Activated T-helper 1 cell treated with anti-CD3 and anti-CD28 coated beads, Interleukin-12 subunit alpha, Interleukin-12 subunit beta, Interleukin-2, Interleukin-4 antibody, amounts not matched to agents 30 ng/mL and 10 ng/mL and 1 ng/mL, durations not matched to agents 14 hours and 24 hours and 36 hours (primary cell): ENCODE data around the gene RGS21. TPM values are rescaled to one million over a fixed set of nuclear protein-coding genes. Genes with fewer than 3 reads are reported as not detected.

Experiments used
- DNase-seq: peaks from one replicate; pipeline ENCODE4 v3.0.0; 2021; ENCODE audit warnings: low spot score
- H3K27ac Mint-ChIP-seq: one replicate; pipeline ENCODE4 v1.8.0; 2021; ENCODE audit warnings: mild to moderate bottlenecking, mixed read lengths
- H3K27me3 Mint-ChIP-seq: one replicate; pipeline ENCODE4 v1.8.0; 2022; ENCODE audit warnings: mild to moderate bottlenecking, moderate library complexity, mixed read lengths; ENCODE audit not compliant: insufficient read depth
- H3K36me3 Mint-ChIP-seq: one replicate; pipeline ENCODE4 v1.8.0; 2021; ENCODE audit warnings: low read depth, mixed read lengths
- H3K4me1 Mint-ChIP-seq: one replicate; pipeline ENCODE4 v1.8.0; 2021; ENCODE audit warnings: low read depth, mixed read lengths
- H3K4me3 Mint-ChIP-seq: one replicate; pipeline ENCODE4 v1.8.0; 2021; ENCODE audit warnings: mild to moderate bottlenecking, moderate library complexity, mixed read lengths
- H3K9me3 Mint-ChIP-seq: one replicate; pipeline ENCODE4 v1.8.0; 2021; ENCODE audit warnings: mixed read lengths
- intact Hi-C: fragments of 100-400 bp; cut with micrococcal nuclease; formaldehyde crosslinking; loops from one replicate; pipeline ENCODE4 v1.15.1; 2024
- total RNA-seq: library from RNA; stranded (reverse); gene quantifications from 2 replicates; pipeline ENCODE4 v1.2.3, GENCODE V29; 2022

The RGS21 gene
- total RNA-seq, 1 donor from 2014 or later = not detected

GRCh38 chr1:192395211-192395610 lies 78.4 kb downstream of the RGS21 start:
- no peaks in the 10 kb centered on the region for H3K4me1 Mint-ChIP-seq
- intact Hi-C loops = no loop called here
- H3K9me3 Mint-ChIP-seq = no peaks in the 10 kb centered on the region
- H3K36me3 Mint-ChIP-seq = no peaks in the 10 kb centered on the region
- no peak overlapping the region for H3K27ac Mint-ChIP-seq
- H3K27me3 Mint-ChIP-seq = peaks cover 2% of the 10 kb centered on the region
- no peak overlapping the region for H3K4me3 Mint-ChIP-seq
- DNase-seq = no peak

GRCh38 chr1:192395895-192396294 lies 79.1 kb downstream of the RGS21 start:
- no peak for DNase-seq
- no peaks in the 10 kb centered on the region for H3K9me3 Mint-ChIP-seq
- intact Hi-C loops = no loop called here
- no peaks in the 10 kb centered on the region for H3K4me1 Mint-ChIP-seq
- peaks cover 2% of the 10 kb centered on the region for H3K27me3 Mint-ChIP-seq
- H3K27ac Mint-ChIP-seq = no peak overlapping the region
- H3K36me3 Mint-ChIP-seq = no peaks in the 10 kb centered on the region
- H3K4me3 Mint-ChIP-seq = no peak overlapping the region

- no peaks in the 10 kb centered on the region for H3K4me1 Mint-ChIP-seq
- no peak overlapping the region for H3K4me3 Mint-ChIP-seq
- no peaks in the 10 kb centered on the region for H3K9me3 Mint-ChIP-seq
- DNase-seq = no peak
- H3K36me3 Mint-ChIP-seq = no peaks in the 10 kb centered on the region
- peaks cover 2% of the 10 kb centered on the region for H3K27me3 Mint-ChIP-seq
- intact Hi-C loops = no loop called here
- H3K27ac Mint-ChIP-seq = no peak overlapping the region
Measured at GRCh38 chr1:192399161-192399560, 82.4 kb downstream of the RGS21 start.

- H3K4me1 Mint-ChIP-seq = no peaks in the 10 kb centered on the region
- intact Hi-C loops = no loop called here
- no peaks in the 10 kb centered on the region for H3K9me3 Mint-ChIP-seq
- no peaks in the 10 kb centered on the region for H3K36me3 Mint-ChIP-seq
- H3K27ac Mint-ChIP-seq = no peak overlapping the region
- no peaks in the 10 kb centered on the region for H3K27me3 Mint-ChIP-seq
- DNase-seq = no peak
- no peak overlapping the region for H3K4me3 Mint-ChIP-seq
Measured at GRCh38 chr1:192401825-192402224, 85.0 kb downstream of the RGS21 start.

GRCh38 chr1:192402571-192402970 lies 85.8 kb downstream of the RGS21 start:
- no peaks in the 10 kb centered on the region for H3K4me1 Mint-ChIP-seq
- intact Hi-C loops = no loop called here

GRCh38 chr1:192407206-192407605 lies 90.4 kb downstream of the RGS21 start:
- no peaks in the 10 kb centered on the region for H3K27me3 Mint-ChIP-seq
- H3K27ac Mint-ChIP-seq = no peak overlapping the region
- H3K9me3 Mint-ChIP-seq = no peaks in the 10 kb centered on the region
- no peaks in the 10 kb centered on the region for H3K4me1 Mint-ChIP-seq
- DNase-seq = no peak
- intact Hi-C loops = no loop called here
- no peaks in the 10 kb centered on the region for H3K36me3 Mint-ChIP-seq
- H3K4me3 Mint-ChIP-seq = no peak overlapping the region

More at GRCh38 chr1:192402571-192402970, 85.8 kb downstream of the RGS21 start:
- Mint-ChIP-seq H3K9me3 (no peaks in the 10 kb centered on the region), H3K27me3 (no peaks in the 10 kb centered on the region), H3K27ac (no peak overlapping the region), H3K36me3 (no peaks in the 10 kb centered on the region), H3K4me3 (no peak overlapping the region)
- no peak for DNase-seq

Other genes with a start within 250 kb of the RGS21 start
- not detected in 2 replicates for gene RGS18, start 158.5 kb upstream of the RGS21 start, total RNA-seq